Vagina (tissue), 2 donors: ENCODE results near the gene OR5M10. TPM values are rescaled to one million over a fixed set of nuclear protein-coding genes. Genes with fewer than 3 reads are reported as not detected.
"Not testable (repeated sequence)": the region's sequence is repeated elsewhere in the genome, so short reads cannot be mapped to it uniquely, and the experiment has no call there.

Experiments
- DNase-seq, 2 donors: peaks; one replicate each; pipeline ENCODE4 v3.0.0-alpha.2; 2017; ENCODE audit errors: extremely low spot score in 2 of 2
- H3K27ac ChIP-seq: fragments of 200-600 bp; sonication (generic); one replicate; pipeline ENCODE4 v1.5.1; 2019
- H3K27me3 ChIP-seq: fragments of 200-600 bp; sonication (generic); one replicate; pipeline ENCODE4 v1.5.1; 2019
- H3K36me3 ChIP-seq, 2 donors: fragments of 200-600 bp; sonication (generic); one replicate each; pipeline ENCODE4 v1.5.1; 2017 to 2019
- H3K4me1 ChIP-seq: fragments of 200-600 bp; sonication (generic); one replicate; pipeline ENCODE4 v1.5.1; 2019
- H3K4me3 ChIP-seq, 2 donors: fragments of 200-600 bp; sonication (generic); 1 replicate in 1 of 2; 2 replicates in 1 of 2; pipeline ENCODE4 v1.5.1; 2016 to 2019
- H3K9me3 ChIP-seq: fragments of 200-600 bp; sonication (generic); one replicate; pipeline ENCODE4 v1.5.1; 2019
- POLR2A ChIP-seq, 2 donors: fragments of 450-650 bp; IDR thresholded peaks; one replicate each; pipeline ENCODE4 v1.6.1; 2017; ENCODE audit warnings: antibody characterized with exemption in 2 of 2, mild to moderate bottlenecking in 2 of 2, moderate library complexity in 2 of 2
- POLR2AphosphoS5 ChIP-seq, 2 donors: sonication (generic); formaldehyde crosslinking; IDR thresholded peaks; one replicate each; pipeline ENCODE4 v1.9.0; 2017; ENCODE audit warnings: antibody characterized with exemption in 2 of 2, mild to moderate bottlenecking in 2 of 2, low read depth in 1 of 2; ENCODE audit not compliant: insufficient read depth in 1 of 2
- intact Hi-C: fragments of 100-400 bp; cut with DNase I; formaldehyde crosslinking; loops from one replicate; pipeline ENCODE4 v1.15.1; 2023
- total RNA-seq: library from RNA; depleted of rRNA; stranded (reverse); fragments of >200 nt; gene quantifications from one replicate; pipeline ENCODE4 v1.2.3, GENCODE V29; 2016
- TF ChIP-seq, protein P1 (sequence below), 3 experiments: fragments of 450-650 bp in 2 of 3; fragments of 200-600 bp in 1 of 3; sonication (generic) in 1 of 3; IDR thresholded peaks; one replicate each; pipeline ENCODE4 v1.5.1; 2017 to 2019; ENCODE audit warnings: antibody characterized with exemption in 3 of 3, mild to moderate bottlenecking in 2 of 3, moderate library complexity in 2 of 3

The OR5M10 gene
- total RNA-seq = not detected

DNA sequence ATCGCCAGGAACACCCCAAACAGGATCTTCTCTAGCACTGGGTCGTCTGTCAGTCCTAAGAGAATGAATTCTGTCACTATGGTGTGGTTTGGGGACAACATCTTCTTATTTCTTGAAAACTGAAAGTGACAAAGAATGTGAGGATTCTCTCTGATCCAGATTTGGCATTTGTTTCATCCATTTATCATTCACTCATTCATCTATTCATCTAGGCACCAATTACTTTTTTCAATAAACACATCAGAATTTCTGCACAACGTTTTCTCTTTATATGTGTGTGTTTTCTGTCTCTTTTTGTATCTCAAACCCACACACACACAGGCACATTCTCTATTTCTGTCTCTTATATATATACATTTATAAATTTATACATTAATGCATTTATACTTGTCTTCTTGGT lies at the start of gene OR5M10:
OR5M10 (minus strand) TSS at position 101 of the 400 bp plus-strand sequence; CDS start at position 101, 0 bp downstream.
- Histone ChIP-seq H3K9me3 (no peaks in the 10 kb centered on the region), H3K36me3 (no peaks in the 10 kb centered on the region), H3K27ac (no peak within 1 kb of the TSS), H3K27me3 (no peaks in the 10 kb centered on the region), H3K4me3 (no peak within 1 kb of the TSS), H3K4me1 (no peaks in the 10 kb centered on the region)
- intact Hi-C loops = no loop called here
- DNase-seq = no peak
- TF ChIP-seq POLR2A (IDR thresholded peaks at IDR 0.05) (no peak), POLR2AphosphoS5 (IDR thresholded peaks at IDR 0.05; ENCODE audit: insufficient read depth in 1 of 2, low read depth in 1 of 2) (no peak)
- TF ChIP-seq, protein P1, sequence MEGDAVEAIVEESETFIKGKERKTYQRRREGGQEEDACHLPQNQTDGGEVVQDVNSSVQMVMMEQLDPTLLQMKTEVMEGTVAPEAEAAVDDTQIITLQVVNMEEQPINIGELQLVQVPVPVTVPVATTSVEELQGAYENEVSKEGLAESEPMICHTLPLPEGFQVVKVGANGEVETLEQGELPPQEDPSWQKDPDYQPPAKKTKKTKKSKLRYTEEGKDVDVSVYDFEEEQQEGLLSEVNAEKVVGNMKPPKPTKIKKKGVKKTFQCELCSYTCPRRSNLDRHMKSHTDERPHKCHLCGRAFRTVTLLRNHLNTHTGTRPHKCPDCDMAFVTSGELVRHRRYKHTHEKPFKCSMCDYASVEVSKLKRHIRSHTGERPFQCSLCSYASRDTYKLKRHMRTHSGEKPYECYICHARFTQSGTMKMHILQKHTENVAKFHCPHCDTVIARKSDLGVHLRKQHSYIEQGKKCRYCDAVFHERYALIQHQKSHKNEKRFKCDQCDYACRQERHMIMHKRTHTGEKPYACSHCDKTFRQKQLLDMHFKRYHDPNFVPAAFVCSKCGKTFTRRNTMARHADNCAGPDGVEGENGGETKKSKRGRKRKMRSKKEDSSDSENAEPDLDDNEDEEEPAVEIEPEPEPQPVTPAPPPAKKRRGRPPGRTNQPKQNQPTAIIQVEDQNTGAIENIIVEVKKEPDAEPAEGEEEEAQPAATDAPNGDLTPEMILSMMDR (IDR thresholded peaks at IDR 0.05) = no peak

DNA sequence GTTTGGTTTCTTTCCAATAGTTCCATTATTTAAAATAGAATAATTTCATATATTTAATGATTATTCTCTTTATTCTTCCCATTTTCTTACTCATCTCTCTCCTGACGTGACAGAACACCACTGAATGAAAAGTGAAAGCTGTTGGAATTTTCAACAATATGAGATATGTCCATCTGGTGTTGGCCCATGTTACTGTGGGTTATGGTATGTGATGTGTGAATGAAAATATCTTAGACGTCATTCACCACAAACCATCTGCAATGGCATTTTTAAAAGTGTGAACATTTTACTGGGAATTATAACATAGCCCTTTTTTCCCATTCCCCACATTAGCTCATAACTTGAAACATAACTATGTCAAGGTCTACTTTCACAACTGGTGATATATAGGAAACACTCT lies 48.4 kb upstream of the OR5M10 start:
- no peaks in the 10 kb centered on the region for H3K27me3 ChIP-seq
- H3K27ac ChIP-seq = no peak overlapping the region
- intact Hi-C loops = no loop called here
- no peaks in the 10 kb centered on the region for H3K36me3 ChIP-seq
- TF ChIP-seq POLR2A (IDR thresholded peaks at IDR 0.05) (no peak), POLR2AphosphoS5 (IDR thresholded peaks at IDR 0.05; ENCODE audit: insufficient read depth in 1 of 2, low read depth in 1 of 2) (no peak)
- TF ChIP-seq, protein P1 (IDR thresholded peaks at IDR 0.05) = no peak
- no peak for DNase-seq
- H3K4me1 ChIP-seq = no peaks in the 10 kb centered on the region
- H3K9me3 ChIP-seq = no peaks in the 10 kb centered on the region
- H3K4me3 ChIP-seq = no peak overlapping the region

DNA sequence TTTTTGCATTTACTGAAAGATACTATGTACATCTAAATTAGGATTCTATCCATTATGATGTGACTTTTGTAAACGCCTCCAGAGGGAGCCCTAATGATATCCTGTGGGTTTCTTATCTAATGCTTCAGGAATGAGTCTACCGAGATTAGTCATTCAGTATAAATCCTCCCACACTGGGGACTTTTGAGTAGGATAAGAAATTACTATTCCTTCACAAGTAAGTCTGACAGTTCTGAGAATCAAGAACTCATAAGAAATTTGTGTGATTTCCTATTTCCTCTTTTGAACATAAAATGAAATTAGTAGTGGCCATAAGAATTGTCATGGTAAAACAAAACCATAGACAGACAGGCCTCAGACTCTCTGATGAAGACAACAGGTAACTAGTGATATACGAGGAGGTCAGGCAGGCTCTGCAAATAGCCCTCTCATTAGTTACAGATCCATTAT lies 47.2 kb upstream of the OR5M10 start:
- DNase-seq = no peak
- Histone ChIP-seq H3K4me3 (no peak overlapping the region), H3K27ac (no peak overlapping the region), H3K36me3 (no peaks in the 10 kb centered on the region), H3K9me3 (no peaks in the 10 kb centered on the region), H3K27me3 (no peaks in the 10 kb centered on the region), H3K4me1 (no peaks in the 10 kb centered on the region)
- TF ChIP-seq POLR2A (IDR thresholded peaks at IDR 0.05) (no peak), POLR2AphosphoS5 (IDR thresholded peaks at IDR 0.05; ENCODE audit: insufficient read depth in 1 of 2, low read depth in 1 of 2) (no peak)
- TF ChIP-seq, protein P1 (IDR thresholded peaks at IDR 0.05) = no peak
- intact Hi-C loops = no loop called here

DNA sequence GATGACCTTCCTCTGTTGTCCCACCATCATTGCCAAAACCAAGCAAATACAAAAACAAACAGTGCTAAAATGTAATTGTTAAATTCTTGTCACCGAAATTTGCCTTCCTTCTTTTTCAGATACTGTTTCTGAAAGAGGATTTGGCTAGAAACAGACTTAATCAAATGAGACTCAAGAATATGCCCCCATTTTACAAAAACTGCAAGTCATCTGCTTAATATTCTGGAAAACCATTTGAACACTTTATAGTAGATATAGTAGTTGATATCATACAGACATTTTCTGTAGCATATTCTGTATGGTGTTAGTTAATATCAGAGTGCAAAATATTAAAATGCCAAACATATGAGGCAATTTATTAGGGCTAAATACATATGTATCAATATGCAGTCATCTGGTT lies 33.7 kb upstream of the OR5M10 start:
- TF ChIP-seq, protein P1 (IDR thresholded peaks at IDR 0.05) = no peak
- TF ChIP-seq POLR2AphosphoS5 (IDR thresholded peaks at IDR 0.05; ENCODE audit: insufficient read depth in 1 of 2, low read depth in 1 of 2) (no peak), POLR2A (IDR thresholded peaks at IDR 0.05) (no peak)
- Histone ChIP-seq H3K9me3 (no peaks in the 10 kb centered on the region), H3K36me3 (no peaks in the 10 kb centered on the region), H3K27me3 (no peaks in the 10 kb centered on the region), H3K4me3 (no peak overlapping the region), H3K4me1 (no peaks in the 10 kb centered on the region), H3K27ac (no peak overlapping the region)
- intact Hi-C loops = no loop called here
- no peak for DNase-seq

DNA sequence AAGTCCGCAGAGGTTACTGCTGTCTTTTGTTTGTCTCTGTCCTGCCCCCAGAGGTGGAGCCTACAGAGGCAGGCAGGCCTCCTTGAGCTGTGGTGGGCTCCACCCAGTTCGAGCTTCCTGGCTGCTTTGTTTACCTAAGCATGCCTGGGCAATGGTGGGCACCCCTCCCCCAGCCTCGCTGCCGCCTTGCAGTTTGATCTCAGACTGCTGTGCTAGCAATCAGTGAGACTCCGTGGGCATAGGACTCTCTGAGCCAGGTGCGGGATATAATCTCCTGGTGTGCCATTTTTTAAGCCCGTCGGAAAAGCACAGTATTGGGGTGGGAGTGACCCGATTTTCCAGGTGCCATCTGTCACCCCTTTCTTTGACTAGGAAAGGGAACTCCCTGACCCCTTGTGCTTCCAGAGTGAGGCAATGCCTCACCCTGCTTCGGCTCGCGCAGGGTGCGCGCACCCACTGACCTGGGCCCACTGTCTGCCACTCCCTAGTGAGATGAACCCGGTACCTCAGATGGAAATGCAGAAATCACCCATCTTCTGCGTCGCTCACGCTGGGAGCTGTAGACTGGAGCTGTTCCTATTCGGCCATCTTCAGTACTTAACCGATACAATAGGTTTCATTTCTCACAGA lies 14.7 kb upstream of the OR5M10 start:
- H3K27ac ChIP-seq, H3K36me3 ChIP-seq, H3K4me3 ChIP-seq, H3K9me3 ChIP-seq, H3K4me1 ChIP-seq, intact Hi-C loops, H3K27me3 ChIP-seq, DNase-seq: not testable (repeated sequence)
